ENCODE data around the gene RAB26.
"Not testable (repeated sequence)": the region's sequence is repeated elsewhere in the genome, so short reads cannot be mapped to it uniquely, and the experiment has no call there.

The RAB26 gene

DNA sequence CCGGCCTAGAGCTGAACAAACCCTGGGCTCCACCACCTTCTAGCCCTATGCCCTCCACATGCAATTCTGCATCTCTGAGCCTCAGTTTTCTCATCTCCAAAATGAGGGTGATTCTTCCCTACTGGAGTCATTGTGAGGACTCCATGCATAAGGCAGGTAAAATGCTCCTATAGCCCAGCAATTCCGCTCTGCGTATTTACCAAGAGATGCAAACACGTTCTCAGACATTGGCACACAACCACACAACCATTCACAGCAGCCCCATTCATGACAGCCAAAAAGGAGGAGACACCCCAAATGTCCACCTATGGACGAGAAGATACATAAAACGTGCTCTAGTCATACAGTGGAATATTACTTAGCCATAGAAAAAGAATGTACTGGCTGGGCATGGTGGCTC, 51.9 kb downstream of the RAB26 start:
- no peak for DNase-seq

DNA sequence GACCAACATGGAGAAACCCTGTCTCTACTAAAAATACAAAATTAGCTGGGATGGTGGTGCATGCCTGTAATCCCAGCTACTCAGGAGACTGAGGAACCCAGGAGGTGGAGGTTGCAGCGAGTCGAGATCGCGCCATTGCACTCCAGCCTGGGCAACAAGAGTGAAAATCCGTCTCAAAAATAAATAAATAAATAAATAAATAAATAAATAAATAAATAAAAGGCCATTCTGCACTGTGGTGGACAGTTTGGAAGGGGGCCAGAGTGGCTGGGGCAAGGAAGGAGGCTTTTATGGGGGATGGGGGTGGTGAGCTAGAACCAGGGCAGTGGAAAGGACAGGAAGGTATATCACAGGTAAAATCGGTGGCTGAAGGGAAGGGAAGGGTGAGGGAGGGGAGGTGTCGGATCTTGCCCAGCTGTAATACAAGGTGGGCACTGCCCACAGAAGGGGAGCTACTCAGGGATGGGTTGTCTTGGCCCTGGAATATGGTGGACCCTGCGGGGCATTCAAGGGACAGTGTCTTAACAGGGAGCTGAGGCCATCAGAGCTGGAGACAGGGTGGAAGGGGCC, 54.8 kb downstream of the RAB26 start:
- not testable (repeated sequence) for DNase-seq
